Measurements from ENCODE around the gene JPT1.

DNA sequence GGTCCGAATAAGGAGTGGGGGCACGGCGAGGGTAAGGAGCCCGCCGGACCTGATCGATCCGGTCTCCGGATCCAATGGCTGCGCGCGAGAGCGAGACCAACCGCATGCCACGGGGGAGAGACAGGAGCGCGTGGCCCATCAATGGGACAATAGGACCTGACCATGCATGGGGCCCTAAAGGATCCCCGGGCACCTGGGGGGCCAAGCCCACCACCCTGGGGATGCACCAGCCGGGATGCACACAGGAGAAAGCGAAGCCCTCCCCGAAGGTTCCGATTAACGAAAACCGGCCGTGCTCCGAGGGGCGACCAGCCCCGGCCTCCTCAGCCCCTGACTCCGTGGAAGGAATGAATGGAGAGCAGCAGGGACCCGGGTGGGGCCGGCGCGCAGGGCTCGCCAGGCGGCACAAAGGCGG is 525 bp downstream of the JPT1 start:
- TF ChIP-seq, protein P1, sequence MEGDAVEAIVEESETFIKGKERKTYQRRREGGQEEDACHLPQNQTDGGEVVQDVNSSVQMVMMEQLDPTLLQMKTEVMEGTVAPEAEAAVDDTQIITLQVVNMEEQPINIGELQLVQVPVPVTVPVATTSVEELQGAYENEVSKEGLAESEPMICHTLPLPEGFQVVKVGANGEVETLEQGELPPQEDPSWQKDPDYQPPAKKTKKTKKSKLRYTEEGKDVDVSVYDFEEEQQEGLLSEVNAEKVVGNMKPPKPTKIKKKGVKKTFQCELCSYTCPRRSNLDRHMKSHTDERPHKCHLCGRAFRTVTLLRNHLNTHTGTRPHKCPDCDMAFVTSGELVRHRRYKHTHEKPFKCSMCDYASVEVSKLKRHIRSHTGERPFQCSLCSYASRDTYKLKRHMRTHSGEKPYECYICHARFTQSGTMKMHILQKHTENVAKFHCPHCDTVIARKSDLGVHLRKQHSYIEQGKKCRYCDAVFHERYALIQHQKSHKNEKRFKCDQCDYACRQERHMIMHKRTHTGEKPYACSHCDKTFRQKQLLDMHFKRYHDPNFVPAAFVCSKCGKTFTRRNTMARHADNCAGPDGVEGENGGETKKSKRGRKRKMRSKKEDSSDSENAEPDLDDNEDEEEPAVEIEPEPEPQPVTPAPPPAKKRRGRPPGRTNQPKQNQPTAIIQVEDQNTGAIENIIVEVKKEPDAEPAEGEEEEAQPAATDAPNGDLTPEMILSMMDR (IDR thresholded peaks at IDR 0.05; ENCODE audit: poor library complexity) = no peak
- TF ChIP-seq EZH2 (IDR thresholded peaks at IDR 0.05; ENCODE audit: borderline replicate concordance) (no peak), EZH2phosphoT487 (IDR thresholded peaks at IDR 0.05; ENCODE audit: low read depth, severe bottlenecking, unreplicated experiment) (no peak)
